Amniotic stem cell (primary cell): ENCODE results near the gene ADAM12.
A peak's percentile ranks its signal among the peaks of the same experiment; 100 is the strongest.

ENCODE experiments used
- DNase-seq: peaks from one replicate; lab custom pipeline; 2025; lab: John Stamatoyannopoulos, UW

Gene ADAM12

DNA sequence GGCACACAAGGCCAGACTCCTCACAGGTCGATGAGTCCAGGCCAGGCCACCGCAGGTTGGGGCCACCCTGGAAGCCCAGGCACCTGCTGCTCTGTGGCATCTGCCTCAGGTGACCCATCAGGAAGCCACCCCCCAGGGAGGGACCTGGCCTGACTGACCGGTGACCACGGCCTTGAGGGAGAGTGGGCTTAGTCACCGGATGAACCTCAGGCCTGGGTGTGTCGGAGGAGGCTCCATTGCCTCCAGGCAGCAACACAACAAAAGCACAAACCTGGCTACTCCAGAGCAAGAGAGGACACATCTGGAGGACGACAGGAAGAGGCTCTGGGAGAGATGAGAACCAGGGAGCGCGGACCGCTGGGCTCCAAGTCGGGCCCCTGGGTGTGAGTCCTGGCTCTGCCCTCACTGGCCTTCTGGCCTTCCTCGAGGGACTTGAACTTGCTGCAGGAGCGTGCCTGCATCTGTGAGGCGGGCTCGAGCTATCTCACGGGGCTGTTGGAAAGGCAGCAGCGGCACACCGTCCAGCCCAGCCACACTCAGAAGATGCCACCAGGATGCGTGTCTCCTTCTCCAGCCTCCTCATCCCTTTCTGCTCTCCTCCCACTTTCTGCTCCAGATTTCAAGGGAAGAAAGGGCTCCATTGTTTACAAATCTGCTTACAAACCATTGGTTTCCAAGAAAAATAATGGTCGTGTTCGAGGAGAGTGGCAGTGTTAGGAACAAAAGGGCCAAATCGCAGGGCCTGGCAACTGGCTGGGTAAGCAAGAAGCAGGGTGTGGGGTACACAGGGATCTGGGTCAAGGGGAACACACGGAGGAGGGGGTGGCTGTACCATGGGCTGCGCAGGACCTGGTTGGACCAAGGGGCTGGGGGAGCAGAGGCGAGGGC, 152.9 kb downstream of the ADAM12 start:
- no peak for DNase-seq

- DNase-seq = no peak
These were observed 153.6 kb downstream of the ADAM12 start for GRCh38 chr10:126234630-126235029.

DNA sequence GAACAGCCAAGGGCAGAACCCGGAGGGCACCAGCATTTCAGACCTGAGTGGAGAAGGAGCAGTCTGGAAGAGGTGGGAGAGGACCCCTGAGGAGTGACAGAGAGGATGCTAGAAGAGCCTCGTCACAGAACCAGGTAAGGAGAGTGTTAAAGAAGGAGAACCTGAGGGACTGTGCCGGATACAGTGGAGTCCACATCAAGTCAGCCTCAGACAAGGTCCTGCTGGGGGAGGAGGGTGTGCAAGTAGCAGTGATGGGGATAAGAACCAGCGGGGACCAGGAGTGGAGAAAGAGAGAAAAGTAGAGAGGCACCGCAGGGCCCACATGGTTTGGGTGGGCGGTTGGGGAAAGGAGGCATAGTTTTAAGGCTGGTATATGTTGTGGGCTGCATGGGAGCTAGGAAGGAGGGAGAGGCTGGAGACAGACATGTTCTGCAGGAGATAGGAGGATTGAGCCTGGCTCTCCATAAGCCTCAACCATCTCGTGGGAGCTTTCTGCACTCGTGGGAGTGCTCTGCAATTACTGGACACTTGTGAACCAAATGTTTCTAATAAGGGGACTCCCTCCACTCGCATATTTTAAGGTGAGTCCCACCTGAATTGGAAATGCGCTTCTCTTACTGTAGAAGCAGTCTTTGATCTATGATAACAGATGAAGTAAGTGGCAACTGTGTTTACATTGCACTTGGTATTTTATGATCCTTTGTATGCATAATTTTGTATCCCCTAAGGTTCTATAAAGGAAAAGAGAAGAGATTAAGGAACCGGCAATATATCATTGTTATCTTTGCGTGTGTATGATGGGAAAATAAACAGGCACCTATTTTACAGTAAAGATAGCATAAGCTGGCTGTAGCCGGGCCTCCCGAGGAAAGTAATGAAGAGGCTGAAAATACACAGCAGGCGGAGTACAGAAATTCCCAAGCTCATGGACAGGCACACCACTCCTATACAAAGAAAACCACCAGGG, 154.8 kb downstream of the ADAM12 start:
- DNase-seq = no peak

DNA sequence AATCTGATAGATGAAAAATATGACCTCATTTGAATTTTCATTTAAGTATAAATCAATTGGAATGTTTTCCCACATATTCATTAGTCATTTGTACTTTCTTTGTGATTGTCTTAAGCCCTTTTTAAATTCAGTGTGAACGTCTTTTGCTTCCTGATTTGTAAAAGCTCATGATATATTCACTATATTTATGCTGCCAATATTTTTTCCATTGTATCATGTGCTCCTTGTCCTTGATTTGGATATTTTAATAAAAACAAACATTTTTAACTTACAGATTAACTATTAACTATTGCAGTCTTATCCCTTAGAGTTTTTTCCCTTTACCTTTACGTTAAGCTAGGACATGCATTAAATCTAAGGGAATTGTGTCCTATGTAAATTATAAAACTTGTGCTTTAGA, 157.7 kb downstream of the ADAM12 start:
- DNase-seq = no peak

DNA sequence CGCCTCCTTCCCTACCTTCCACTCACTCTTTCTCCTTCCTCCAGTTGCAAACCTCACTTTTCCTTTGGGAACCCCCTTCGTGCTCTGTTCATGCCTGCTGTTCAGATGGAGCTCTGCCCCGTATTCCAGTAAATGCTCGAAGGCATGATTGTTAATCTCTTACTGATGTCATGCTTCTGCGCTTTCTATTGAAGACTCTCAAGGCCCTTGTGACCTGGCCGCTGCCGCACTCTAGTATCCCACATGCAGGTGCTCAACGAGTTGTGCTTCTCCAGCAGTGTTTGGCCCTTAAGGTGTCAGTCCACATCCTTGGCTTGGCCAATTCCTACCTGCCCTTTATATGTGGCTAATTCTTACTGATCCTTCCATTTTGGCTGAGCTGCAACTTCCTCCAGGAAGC, 158.6 kb downstream of the ADAM12 start:
- no peak for DNase-seq

DNA sequence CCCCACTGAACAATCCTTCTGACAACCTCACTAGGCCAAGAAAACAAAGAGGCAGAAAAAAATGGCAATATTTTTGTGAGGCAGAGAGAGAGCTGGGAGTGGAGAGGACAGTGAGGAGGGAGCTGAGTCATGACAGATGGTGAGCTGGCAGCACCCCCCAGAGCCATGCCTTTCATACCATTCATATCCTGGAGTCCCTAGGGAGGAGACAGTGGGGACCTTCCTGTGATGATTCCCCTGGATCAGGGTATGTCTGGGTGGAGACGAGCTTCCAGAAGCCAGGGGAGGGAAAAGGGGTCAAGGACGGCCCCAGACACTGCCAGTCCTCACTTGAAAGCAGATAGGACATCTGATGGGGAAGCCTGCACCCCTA, 160.5 kb downstream of the ADAM12 start:
- DNase-seq = no peak

DNA sequence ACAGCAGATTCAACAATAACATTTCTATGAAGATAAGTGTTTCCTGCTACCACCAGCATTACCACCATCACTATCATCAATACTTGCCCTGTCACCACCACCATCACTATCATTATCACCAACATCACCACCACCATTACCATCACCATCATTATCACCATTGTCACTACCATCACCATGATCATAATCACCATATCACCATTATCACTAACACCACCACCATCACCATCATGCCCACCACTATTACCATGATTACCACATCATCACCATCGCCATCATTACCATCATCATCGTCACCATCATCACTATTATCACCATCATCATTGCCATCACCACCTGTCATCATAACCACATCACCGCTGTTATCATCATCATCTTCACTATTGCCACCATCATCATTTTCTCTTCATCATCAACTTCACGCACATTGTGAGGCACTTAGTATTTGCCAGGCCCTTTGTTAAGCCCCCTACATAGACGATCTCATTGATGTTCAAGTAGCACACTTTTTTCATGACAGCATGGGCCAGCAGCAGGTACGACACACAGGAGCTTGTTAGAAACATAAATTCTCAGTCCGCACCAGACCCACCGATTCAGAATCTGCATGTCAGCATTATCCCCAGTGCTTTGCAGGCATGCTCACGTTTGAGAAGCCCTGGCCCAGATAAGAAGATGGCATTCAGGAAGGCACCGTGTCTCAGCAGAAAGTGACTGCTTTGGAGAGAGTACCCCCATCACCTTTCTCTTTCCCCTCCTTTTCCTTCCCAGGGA, 161.1 kb downstream of the ADAM12 start:
- DNase-seq = no peak

DNA sequence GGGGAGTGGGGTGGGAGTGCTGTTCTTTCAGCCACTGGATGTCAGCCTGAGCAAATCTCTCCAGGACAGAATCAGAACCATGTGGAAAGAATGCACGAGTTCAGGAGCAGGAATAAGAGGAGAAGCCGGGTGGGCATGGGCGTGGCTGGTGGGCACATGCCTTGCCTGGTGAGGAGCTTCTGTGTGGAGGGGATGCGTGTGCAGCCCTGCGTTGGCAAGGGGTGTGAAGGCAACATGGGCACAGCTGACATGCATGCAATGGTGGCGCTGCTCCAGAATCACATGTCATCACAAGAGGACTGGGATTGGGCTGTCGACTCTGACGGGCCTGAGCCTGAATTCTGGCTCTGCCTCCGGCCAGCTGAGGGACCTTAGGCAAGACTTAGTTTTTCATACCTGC, 162.1 kb downstream of the ADAM12 start:
- DNase-seq = no peak

DNA sequence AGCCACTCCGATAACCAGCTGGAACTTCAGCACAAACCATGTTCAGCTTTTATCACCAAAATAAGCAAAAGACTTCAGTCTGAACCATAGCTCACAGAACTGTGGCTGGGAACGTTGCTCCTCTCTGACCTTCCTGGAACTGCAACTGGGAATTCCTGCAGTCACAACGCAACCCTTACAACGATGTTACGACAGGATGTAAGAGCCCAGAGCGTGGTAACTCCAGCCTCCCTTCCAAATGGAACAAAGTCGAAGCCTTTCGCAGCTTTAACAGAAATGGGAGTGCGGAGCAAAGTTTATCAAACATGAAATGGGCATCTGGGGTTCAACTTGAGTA, 162.6 kb downstream of the ADAM12 start:
- no peak for DNase-seq

- DNase-seq = no peak
These were observed 163.2 kb downstream of the ADAM12 start for GRCh38 chr10:126224967-126225671.

DNA sequence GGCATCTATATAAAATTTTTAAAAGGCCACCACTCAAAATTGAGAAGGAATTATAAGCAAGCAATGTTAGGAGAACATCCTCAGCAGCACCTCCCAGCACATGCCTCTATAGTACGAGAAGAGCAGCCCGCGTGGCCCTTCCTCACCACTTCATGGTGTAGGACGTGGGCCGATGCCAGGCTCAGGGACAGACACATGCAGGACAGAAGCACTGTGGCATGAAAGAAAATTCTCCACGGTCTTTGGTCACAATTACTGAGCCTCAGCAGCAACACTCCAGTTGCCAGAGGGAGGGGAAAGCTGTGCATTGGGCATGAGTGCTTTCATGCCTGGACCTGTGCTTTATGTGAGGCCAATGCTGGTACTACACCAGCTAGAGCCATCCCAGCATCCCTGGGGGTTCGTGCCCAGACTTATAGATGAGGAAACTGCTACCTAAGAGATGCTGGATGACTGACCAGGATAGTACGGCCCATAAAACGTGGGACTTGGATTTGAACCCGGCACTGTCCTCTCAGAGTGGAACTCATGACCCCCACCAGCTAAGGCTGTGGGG, 164.7 kb downstream of the ADAM12 start:
- DNase-seq = no peak

- peak; percentile 19 for DNase-seq
These were observed 165.4 kb downstream of the ADAM12 start for GRCh38 chr10:126222736-126223511.

DNA sequence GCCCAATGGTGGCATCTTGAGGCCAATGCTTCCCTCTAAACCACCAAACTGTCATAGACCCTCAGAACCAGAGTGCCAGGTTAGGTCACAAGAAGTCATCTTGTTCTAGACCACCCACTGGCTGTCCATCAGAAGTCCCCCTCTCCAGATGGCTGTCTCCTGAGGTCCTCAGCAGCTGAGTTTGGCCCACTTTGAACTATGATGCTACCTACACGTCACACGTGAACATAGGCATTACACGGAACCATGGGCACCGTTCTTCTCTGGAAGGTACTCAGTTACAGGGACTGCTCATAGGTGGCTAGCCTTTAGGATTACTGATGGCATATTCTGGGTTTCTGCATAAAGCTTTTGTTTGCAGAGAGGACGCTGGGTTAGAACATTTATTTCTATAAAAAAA, 166.4 kb downstream of the ADAM12 start:
- no peak for DNase-seq

GRCh38 chr10:126218778-126219649, 169.3 kb downstream of the ADAM12 start:
- DNase-seq = no peak

GRCh38 chr10:126218174-126218573, 170.1 kb downstream of the ADAM12 start:
- no peak for DNase-seq

DNA sequence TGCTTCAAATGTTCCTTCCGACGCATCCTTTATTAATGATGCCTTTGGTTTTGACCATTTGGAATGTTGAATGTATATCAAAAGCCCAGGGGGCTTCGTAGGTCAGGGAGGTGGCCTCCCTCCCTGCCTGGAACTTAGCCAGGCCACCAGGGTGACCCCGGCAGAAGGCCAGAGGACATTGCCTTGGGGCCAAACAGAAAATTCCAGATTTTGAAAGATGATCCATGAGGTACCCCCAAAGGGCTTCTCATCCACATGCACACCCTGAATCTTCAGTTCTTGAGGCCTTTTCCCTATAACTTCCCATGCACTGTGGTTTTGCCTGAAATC, 171.7 kb downstream of the ADAM12 start:
- DNase-seq = no peak

GRCh38 chr10:126215746-126216631, 172.3 kb downstream of the ADAM12 start:
- no peak for DNase-seq

- DNase-seq = no peak
These were observed 173.6 kb downstream of the ADAM12 start for GRCh38 chr10:126214679-126215078.

DNA sequence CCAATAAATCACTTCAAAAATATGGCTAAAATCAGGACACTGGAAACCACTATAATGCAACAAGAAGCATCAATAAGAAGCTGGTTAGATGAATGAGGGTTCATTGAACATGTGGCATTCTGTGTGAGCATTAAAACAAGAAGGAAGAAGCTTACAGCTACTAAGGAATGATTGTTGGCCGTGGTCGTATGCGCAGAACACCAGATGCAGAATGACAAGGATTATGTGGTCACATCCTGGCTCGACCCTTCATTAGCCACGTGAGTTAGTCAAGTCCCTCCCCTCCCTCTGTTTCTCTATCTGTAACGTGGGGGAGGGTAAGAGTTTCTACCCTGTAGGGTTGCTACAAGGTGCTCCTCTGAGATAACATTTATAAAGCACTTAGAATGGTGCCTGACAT, 174.3 kb downstream of the ADAM12 start:
- no peak for DNase-seq
